Measurements from ENCODE around the gene GREB1. TPM values are rescaled to one million over a fixed set of nuclear protein-coding genes. Genes with fewer than 3 reads are reported as not detected.

The GREB1 gene
- total RNA-seq, 1 experiment from 2014 or later: 1.8 TPM

DNA sequence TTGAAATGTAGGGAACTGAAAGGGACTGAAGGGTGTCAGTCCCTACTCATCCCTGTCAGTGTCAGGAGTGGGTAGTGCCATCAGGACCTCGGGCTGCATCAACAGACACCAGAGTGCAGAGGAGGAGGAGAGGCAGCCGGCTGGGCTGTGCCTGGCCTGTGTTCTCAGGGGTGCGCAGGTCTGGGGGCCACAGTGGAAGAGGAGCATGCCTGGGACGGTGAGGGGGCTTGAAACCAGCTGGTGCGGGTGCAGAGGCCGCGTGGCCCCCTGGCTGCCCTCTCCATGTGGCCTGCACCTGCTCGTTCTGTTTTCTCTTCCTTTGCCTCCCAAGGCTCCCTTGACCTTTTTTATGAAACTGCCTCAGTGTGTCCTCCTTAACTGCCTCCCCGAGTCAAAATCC lies 94.8 kb downstream of the GREB1 start:
- no peak for DNase-seq (ENCODE audit: extremely low read depth, low read depth)

DNA sequence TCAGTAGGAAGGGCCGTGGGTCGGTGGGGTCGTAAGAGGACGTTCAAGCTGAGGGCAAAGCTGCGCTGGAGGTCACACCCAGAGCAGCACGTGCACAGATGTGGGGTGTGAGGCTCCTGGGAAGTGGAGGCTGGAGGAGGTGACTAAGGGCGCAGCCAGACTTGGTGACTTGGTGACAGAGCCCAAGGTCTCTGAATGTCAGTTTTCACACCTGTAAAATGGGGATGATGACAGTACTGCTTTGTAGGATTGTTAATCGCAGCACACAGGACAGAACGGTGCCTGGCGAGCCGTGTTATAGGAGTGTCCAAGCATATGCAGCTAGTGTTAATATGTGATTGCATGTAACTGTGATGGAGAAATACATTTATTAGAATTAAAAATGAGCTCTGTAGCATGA lies 95.4 kb downstream of the GREB1 start:
- no peak for DNase-seq (ENCODE audit: extremely low read depth, low read depth)

DNA sequence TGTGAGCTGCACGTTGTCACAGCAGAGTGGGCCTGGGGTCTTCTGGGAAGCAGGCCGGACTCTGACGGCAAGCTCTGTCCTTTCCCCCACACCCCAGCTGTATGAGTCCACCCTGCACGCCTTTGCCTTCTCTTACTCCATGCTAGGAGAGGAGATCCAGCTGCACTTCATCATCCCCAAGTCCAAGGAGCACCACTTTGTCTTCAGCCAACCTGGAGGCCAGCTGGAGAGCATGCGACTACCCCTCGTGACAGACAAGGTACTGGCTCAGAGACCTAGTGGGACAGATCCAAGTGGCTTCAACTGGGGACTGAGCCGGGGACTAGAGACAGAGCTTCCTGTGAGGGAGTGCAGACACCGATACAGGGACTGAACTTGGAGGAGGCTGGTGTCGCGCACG lies 96.0 kb downstream of the GREB1 start:
- DNase-seq (ENCODE audit: extremely low read depth, low read depth): no peak

DNA sequence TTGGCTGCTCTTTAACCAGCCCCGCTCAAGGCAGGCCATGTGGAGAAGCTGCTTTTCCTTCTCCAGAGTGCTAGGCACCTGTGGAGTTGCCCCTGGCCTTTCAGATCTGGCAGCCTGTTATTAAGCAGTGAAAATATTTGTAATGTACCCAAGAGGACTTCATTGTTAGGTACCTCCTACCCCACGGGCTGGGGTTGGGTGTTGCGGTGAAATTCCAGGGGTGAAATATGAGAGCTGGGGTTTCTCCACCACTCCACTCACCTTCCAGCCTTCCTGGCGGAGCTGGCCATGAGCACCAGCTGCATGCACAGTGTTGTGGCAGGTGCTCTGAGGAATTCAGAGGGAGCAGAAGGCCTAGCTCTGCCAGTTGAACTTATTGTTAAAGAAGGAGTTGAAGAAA lies 97.0 kb downstream of the GREB1 start:
- DNase-seq (ENCODE audit: extremely low read depth, low read depth): no peak

DNA sequence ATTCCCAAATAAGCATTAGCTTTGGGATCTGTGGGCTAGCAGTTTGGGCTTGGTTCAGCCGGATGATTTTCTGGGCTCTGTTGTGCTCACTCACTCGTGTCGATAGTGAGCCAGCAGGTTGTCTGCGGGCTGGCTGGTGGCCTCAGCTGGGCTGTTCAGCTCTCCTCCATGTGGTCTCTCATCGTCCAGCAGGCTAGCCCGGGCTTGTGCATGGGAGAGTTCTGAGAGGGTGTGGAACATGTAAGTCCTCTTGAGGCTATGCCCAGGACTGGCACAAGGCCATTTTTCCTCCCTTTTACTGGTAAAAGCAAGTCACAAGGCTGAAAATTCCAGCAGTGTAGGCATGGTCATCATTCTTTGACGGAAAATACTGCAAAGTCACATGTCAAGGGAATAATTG lies 97.6 kb downstream of the GREB1 start:
- DNase-seq (ENCODE audit: extremely low read depth, low read depth): no peak

DNA sequence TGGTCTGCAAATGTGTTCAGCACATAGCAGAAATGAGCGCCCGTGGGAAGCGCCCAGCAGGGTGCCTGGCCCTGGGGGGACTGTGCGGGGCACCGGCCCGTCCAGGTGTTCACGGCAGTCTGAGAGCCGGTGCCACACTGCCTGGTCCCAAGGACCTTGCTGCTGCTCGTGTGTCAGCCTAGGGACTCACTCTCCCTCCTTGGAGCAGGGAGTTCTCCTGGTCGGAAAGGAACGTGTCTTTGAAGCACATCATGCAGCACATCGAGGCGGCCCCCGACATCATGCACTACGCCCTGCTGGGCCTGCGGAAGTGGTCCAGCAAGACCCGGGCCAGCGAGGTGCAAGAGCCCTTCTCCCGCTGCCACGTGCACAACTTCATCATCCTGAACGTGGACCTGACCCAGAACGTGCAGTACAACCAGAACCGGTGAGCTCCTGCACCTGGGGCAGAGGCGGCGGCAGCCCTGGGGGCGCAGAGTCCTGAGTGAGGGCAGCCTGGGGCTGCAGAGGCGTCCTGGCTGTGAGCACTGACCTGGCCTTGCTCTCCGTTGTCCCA lies 100.2 kb downstream of the GREB1 start:
- DNase-seq (ENCODE audit: extremely low read depth, low read depth): no peak

DNA sequence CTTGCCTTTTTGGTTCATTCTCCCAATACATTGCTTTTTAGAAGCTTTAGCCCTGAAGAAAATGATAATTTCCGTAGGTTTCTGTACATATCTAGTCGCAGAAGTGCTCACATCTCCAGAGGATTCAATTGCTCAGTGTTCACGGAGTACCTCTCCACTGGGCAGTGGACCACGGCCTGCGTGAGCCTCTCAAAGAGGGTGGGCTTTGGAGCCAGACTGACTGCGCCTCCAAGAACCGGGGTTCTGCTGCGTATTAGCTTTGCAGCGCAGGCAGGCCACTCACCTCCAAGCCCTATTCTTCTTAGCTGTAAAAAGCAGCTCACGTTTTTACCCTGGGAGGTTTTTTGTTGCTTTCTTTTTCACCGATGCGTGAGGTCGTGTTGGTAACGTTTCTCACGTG lies 100.7 kb downstream of the GREB1 start:
- no peak for DNase-seq (ENCODE audit: extremely low read depth, low read depth)

DNA sequence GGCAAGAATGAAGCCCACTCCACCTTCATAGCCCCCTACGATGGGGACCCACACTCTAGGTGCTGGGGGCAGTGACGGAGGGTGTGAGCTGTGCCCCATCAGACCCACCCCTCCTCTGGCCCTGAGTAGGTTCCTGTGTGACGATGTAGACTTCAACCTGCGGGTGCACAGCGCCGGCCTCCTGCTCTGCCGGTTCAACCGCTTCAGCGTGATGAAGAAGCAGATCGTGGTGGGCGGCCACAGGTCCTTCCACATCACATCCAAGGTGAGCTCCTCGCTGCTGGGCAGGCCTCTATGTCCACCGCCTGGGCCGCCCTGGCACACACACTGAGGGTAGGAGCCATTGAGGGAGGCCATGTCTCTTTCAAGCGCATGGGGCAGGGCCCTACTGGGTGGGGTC lies 101.3 kb downstream of the GREB1 start:
- DNase-seq (ENCODE audit: extremely low read depth, low read depth): no peak

DNA sequence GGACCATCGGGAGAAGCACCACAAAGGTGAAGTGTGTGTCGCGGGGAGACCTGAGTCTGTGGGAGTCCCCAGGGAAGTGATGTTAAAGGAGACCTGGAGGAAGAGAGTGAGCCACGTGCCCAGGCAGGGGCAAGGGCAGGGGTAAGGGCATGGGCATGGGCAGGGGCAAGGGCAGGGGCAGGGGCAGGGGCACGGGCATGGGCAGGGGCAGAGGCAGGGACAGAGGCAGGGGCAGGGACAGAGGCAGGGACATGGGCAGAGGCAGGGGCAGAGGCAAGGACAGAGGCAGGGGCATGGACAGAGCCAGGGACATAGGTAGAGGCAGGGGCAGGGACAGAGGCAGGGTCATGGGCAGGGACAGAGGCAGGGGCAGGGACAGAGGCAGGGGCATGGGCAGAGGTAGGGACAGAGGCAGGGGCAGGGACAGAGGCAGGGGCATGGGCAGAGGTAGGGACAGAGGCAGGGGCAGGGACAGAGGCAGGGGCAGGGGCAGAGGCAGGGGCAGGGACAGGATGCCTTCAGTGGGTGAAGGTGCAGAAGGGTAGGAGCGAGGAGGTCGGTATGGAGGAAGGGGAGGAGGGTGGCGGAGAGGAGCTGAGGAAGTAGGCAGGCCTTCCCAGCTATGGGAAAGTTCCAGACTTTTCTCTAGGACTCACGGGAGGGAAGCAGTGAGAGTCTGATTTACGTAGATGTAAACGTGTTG lies 102.9 kb downstream of the GREB1 start:
- DNase-seq (ENCODE audit: extremely low read depth, low read depth): no peak

DNA sequence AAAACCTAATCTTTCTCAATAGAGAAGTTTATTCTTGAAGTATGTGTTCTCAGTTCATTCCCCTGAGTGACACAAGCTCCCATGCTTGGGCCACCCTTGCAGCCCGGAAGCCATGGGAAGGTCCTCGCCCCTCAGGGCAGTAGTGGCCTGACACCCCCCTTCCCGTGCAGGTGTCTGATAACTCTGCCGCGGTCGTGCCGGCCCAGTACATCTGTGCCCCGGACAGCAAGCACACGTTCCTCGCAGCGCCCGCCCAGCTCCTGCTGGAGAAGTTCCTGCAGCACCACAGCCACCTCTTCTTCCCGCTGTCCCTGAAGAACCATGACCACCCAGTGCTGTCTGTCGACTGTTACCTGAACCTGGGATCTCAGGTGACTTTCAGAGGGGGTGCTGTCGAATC lies 103.7 kb downstream of the GREB1 start:
- no peak for DNase-seq (ENCODE audit: extremely low read depth, low read depth)

DNA sequence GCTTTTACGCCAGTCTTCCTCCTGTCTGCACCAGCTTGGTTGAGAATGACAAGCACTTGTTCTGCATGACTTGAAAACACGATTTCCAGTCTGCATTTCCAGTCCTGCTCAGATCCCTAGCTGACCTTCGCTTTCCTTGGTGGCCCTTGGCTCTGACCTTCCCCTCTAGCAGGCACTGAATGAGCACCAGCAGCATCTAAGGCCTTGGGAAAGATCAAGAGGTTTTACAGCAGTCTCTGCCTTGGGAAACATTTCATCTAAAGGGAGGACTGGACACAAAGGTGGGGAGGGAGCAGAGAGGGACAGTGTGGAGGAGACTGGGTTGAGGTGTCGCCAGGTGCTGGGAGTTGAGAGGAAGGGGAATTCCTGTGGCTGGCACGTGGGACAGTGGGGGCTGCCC lies 105.7 kb downstream of the GREB1 start:
- DNase-seq (ENCODE audit: extremely low read depth, low read depth): no peak

DNA sequence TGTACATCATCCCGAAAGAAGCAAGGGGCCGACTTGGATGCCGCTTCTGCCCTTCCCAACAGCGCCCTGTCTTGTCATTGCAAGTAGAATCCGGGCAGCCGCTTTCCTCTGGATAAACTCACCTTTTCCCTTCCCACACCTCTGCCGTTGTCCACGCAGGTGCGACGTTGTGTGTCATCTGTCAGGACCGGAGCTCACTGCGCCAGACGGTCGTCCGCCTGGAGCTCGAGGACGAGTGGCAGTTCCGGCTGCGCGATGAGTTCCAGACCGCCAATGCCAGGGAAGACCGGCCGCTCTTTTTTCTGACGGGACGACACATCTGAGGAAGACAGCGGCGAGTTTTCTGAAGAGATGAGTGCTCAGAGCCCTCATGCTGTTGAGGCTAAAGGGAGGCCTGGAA lies 106.3 kb downstream of the GREB1 start:
- DNase-seq (ENCODE audit: extremely low read depth, low read depth): no peak

DNA sequence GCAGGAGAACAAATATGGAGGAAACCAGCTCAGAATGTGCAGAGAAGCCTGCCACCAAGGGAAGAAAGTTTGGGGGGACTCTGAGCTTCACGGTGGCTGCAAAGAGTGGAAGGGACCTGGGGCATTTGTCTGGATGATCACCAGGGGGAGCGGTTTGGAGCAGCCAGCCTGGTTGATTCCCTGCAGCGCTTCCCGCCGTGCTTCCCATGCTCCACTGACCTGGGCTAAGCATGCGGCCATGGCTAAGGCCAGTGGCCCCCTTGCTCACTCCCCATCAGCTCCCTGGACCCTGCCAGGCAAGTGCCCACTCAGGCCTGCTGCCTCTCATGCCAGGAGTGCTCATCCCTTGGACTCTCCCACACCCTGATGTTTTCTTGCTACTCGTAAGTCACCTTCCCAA lies 109.1 kb downstream of the GREB1 start:
- DNase-seq (ENCODE audit: extremely low read depth, low read depth): no peak

DNA sequence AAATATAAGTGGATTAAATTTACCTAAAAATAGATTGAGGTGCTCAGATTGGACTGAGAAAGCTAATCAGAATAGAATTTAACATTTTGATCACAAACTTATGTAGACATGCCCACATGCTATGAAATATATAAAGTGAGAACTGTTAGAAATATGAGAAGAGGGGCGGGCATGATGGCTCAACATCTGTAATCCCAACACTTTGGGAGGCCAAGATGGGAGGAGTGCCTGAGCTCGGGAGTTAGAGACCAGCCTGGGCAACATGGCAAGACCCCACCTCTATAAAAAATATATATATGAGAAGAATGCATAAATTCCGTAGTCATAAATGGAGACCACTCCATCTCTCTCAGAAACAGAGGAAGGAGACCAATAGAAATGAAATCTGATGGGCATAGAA lies 110.4 kb downstream of the GREB1 start:
- DNase-seq (ENCODE audit: extremely low read depth, low read depth): no peak

DNA sequence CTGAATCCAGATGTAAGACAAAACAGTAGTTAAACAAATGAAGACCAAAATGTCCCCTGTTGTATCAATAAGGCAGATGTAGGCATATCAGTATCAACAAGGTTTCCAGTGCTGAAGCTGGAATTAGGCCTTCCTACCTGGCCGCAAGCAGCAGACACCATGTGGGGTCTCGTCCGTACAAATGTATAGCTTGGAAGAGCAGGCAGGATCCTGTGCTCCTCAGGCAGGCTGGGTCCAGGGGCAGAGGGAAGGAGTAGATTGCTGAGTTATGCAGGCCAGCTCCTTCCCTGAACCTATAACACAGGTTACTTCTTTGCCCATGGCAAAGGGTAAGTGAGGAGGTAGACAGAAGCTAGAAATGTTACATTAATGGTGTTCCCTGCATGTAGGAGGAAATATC lies 112.7 kb downstream of the GREB1 start:
- no peak for DNase-seq (ENCODE audit: extremely low read depth, low read depth)

DNA sequence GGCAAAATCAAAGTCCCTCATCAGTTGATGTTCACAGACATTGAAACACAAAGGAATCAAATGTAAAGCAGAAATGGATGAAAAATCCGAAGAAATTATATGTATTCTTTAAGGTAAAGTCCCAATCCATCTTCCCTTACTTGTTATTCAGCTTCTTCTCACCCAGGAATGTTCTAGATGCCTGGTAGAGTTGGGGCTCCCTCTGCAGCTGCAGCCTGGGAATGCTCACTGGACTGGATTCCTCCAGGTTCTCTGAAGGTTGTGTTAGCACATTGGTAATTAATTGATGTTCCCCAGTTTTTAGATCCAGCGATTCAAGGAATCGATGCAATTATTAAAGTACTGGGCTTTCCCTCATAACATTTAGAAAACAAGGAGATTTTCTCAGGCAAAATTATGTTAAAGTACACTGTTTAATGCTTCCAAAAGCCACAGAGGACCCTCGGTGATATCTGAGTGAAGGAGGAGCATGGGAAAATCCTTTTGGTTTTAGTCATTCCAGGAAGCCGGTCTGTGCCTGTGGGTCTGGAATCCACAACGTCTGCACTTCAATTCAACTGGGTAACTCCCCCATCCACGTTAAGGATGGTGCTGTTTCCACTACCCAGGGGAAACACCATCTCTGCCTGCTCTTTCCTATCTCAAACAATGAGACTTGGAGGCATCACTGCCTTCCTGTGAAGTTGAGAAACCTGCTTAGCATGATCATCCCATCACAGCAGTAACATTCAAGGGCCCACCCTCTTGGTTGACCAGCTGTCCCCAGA lies 114.2 kb downstream of the GREB1 start:
- no peak for DNase-seq (ENCODE audit: extremely low read depth, low read depth)

DNA sequence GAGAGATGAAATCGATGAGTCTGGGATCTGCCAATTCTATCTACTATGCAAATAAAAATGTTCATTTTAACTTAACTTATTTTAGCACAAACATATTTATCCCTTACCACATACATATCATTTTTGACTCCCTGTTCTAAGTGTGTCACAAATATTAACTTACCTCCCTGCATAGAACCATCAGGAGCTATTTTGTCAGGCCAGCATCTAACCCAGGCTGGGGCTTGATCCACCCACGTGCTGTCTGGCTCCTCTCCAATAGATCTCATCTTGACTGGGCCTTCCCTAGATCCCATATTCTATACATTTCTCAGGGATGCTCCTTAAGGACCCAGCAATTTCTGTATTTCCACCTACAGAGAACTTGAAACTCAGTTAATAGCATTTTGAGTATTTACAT lies 115.2 kb downstream of the GREB1 start:
- no peak for DNase-seq (ENCODE audit: extremely low read depth, low read depth)

DNA sequence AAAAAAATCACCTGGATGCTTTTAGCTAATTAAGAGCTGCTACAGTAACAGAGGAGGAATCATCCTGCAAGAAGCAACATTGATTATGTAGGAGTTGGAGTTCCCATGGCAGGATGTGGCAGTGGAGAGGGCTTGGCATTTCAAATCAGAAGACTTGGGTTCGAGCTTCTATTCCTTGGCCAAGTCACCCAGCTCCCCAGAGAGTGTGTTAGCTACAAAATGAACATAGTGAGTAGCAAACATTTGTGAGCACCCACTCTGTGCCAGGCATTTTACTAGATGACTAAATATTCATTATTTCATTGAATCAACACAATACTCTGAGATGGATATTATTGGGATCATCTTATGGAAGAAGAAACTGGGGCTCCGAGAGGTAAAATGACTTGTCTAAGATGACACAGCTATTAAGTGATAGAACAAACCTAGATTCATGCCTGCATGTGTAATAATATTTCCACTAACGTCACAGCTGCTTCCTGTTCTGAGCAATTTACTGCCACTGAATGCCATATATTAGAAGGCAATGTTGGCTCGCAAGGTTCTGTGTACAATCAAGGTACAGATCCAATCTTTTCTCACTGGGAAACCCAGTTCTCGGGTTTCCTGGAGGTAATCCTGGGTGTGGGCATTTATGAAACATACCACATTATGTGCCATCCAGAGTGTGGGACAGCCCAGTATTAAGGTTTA lies 118.2 kb downstream of the GREB1 start:
- no peak for DNase-seq (ENCODE audit: extremely low read depth, low read depth)

DNA sequence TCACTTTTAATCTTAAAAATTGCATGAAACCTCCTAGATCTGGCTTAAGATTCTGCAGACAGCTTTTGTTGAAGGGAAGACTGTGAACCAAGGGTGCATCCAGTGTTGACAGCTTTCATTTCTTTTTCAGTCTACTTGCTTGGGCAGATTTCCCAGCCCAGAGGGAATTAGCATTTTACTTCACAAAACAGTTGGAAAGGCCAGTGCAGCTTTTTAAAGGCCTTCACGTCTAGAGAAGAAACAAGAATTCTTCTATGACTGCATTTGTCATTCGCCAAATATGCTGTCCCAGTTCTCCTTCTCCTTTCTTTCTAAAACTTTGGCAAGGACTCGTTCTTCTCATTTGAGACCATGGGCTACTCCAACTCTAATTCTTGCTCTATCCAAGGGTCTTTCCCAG lies 118.7 kb downstream of the GREB1 start:
- no peak for DNase-seq (ENCODE audit: extremely low read depth, low read depth)

DNA sequence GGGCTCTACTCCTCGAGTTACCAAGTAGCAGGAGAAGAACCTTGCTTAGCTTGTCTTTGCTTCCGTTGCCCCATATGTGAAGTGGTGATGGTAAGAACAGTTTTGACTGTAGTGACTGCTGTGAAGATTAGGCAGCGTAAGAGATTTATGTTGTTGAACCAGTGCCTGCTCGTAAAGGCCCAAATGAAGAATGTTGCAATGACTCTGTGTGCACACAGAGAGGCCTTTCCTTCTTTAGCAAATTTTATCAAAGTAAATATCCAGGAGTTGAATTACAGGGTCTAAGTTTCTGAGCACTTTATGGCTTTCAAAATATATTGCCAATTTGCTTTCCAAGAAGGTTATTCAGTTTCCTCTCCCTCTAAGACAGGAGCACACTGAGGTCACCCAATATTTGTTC lies 121.7 kb downstream of the GREB1 start:
- DNase-seq (ENCODE audit: extremely low read depth, low read depth): no peak

DNA sequence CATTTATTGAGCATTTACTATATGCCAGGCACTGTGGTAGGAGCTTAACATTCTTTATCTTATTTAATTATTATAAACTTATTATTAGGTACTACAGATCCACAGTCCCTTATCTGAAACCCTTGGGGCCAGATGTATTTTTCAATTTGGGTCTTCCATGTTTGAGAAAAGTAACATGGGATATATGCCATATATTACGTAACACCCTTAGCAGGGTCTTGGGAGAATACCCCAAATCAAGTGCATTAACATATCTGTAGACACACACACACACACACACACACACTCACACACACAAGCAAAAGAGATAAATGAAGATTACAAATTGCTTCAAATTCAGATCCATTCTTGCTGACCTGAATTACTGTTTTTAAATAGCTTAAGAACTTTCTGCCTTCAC lies 122.4 kb downstream of the GREB1 start:
- DNase-seq (ENCODE audit: extremely low read depth, low read depth): no peak

DNA sequence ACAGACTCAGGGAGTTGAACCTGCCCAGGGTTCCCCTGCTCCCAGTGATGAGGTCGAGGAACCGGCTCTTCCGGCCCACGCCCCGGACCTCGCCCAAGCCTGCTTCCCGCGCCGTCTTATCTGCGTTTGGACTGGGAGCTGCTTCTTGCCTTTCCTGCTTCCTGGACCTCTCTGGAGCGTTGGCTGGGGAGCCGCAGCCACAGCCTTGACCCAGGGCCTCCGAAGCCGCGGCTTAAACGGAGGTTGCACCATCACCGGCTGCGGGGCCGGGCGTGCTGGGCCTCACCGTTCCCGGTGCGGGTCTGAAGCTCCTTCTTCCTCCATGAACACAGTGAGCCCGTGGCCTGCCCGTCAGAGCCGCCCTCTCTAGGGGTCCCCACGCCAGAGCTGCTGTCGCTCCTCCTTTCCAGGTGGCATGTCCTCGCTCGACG lies 122.8 kb downstream of the GREB1 start:
- no peak for DNase-seq (ENCODE audit: extremely low read depth, low read depth)

Measured in NCI-H460 (cell line).